ENCODE results near the gene STAT6.

The STAT6 gene

GRCh38 chr12:57069523-57069922 is 41.6 kb downstream of the STAT6 start:
- Histone ChIP-seq H3K4me3 (no peak overlapping the region), H3K9me3 (no peaks in the 10 kb centered on the region), H3K4me1 (peaks cover 0 to 28% (median 6%) of the 10 kb centered on the region in 4 donors), H3K27ac (peak overlapping the region; percentile 73 to 78), H3K27me3 (no peaks in the 10 kb centered on the region), H3K36me3 (peaks cover 5 to 34% (median 20%) of the 10 kb centered on the region in 3 donors)
- DNase-seq, result peak; percentile 80 to 87
- TF ChIP-seq CTCF (IDR thresholded peaks at IDR 0.05), result peak; percentile 88 to 96
- intact Hi-C loops (cut with DNase I; ENCODE audit: low total_unique reads), result loop anchor here (2.0 kb wide), 1 partner anchor 41 kb away; the partner anchor contains the start of gene STAT6

- intact Hi-C loops (cut with DNase I; ENCODE audit: low total_unique reads), result no loop called here
- peaks cover 0 to 28% (median 11%) of the 10 kb centered on the region in 3 donors for H3K36me3 ChIP-seq
Observed at GRCh38 chr12:57066245-57066644, 44.9 kb downstream of the STAT6 start.

GRCh38 chr12:57063991-57064685 is 47.0 kb downstream of the STAT6 start:
- DNase-seq, result no peak
- no peak for TF ChIP-seq CTCF (IDR thresholded peaks at IDR 0.05)
- H3K9me3 ChIP-seq, result no peaks in the 10 kb centered on the region
- H3K4me3 ChIP-seq, result no peak overlapping the region
- peaks cover 0 to 2% (median 0%) of the 10 kb centered on the region in 4 donors for H3K4me1 ChIP-seq
- intact Hi-C loops (cut with DNase I; ENCODE audit: low total_unique reads), result no loop called here
- no peaks in the 10 kb centered on the region for H3K27me3 ChIP-seq
- H3K27ac ChIP-seq, result no peak overlapping the region
- H3K36me3 ChIP-seq, result peaks cover 10 to 38% (median 26%) of the 10 kb centered on the region in 3 donors

More at GRCh38 chr12:57066245-57066644, 44.9 kb downstream of the STAT6 start:
- DNase-seq, result no peak
- Histone ChIP-seq H3K4me1 (peaks cover 0 to 9% (median 1%) of the 10 kb centered on the region in 4 donors), H3K27me3 (no peaks in the 10 kb centered on the region), H3K4me3 (no peak overlapping the region), H3K9me3 (no peaks in the 10 kb centered on the region), H3K27ac (no peak overlapping the region)
- no peak for TF ChIP-seq CTCF (IDR thresholded peaks at IDR 0.05)

- Histone ChIP-seq H3K27me3 (no peaks in the 10 kb centered on the region), H3K4me1 (no peaks in the 10 kb centered on the region), H3K36me3 (peaks cover 10 to 47% (median 23%) of the 10 kb centered on the region in 3 donors), H3K27ac (no peak overlapping the region), H3K4me3 (no peak overlapping the region), H3K9me3 (no peaks in the 10 kb centered on the region)
- TF ChIP-seq CTCF (IDR thresholded peaks at IDR 0.05), result no peak
- DNase-seq, result no peak
- intact Hi-C loops (cut with DNase I; ENCODE audit: low total_unique reads), result no loop called here
Observed at GRCh38 chr12:57058454-57058853, 52.7 kb downstream of the STAT6 start.

GRCh38 chr12:57057067-57057751 is 54.0 kb downstream of the STAT6 start:
- Histone ChIP-seq H3K27me3 (no peaks in the 10 kb centered on the region), H3K9me3 (no peaks in the 10 kb centered on the region), H3K36me3 (peaks cover 10 to 43% (median 23%) of the 10 kb centered on the region in 3 donors), H3K4me1 (no peaks in the 10 kb centered on the region), H3K27ac (peak overlapping the region in 1 of 2 donors; percentile 47), H3K4me3 (no peak overlapping the region)
- intact Hi-C loops (cut with DNase I; ENCODE audit: low total_unique reads), result no loop called here
- no peak for TF ChIP-seq CTCF (IDR thresholded peaks at IDR 0.05)
- DNase-seq, result no peak

All from tibial artery (tissue), 4 donors.